DOHH2 (cell line): ENCODE data around the gene DGKZ.

Experiments used
- H3F3A ChIP-seq: fragments of 200-600 bp; sonication (generic), shearing (Covaris generic); 2 replicates; pipeline ENCODE4 v1.6.0; 2016; ENCODE audit warnings: antibody characterized with exemption, mild to moderate bottlenecking; ENCODE audit not compliant: control insufficient read depth, insufficient read depth
- H3K27ac ChIP-seq: fragments of 200-600 bp; sonication (generic); 2 replicates; pipeline ENCODE4 v1.5.1; 2014; ENCODE audit warnings: low read depth, mild to moderate bottlenecking, low read length, moderate library complexity
- H3K27me3 ChIP-seq: fragments of 200-600 bp; sonication (generic); 2 replicates; pipeline ENCODE4 v1.6.1; 2014; ENCODE audit warnings: mild to moderate bottlenecking, low read length, mixed read lengths; ENCODE audit not compliant: control insufficient read depth
- H3K36me3 ChIP-seq: fragments of 200-600 bp; sonication (generic); 2 replicates; pipeline ENCODE4 v1.6.1; 2014; ENCODE audit warnings: mild to moderate bottlenecking, low read length, moderate library complexity, mixed read lengths; ENCODE audit not compliant: control insufficient read depth
- H3K4me1 ChIP-seq: fragments of 200-600 bp; sonication (generic); 2 replicates; pipeline ENCODE4 v1.6.1; 2014; ENCODE audit warnings: mild to moderate bottlenecking, low read length, mixed read lengths; ENCODE audit not compliant: control insufficient read depth
- H3K4me2 ChIP-seq: fragments of 200-600 bp; sonication (generic); 2 replicates; pipeline ENCODE4 v1.6.0; 2014; ENCODE audit warnings: mild to moderate bottlenecking, low read length, moderate library complexity
- H3K4me3 ChIP-seq: fragments of 200-600 bp; sonication (generic); 2 replicates; pipeline ENCODE4 v1.5.1; 2014; ENCODE audit warnings: mild to moderate bottlenecking, low read length, mixed read lengths
- H3K79me2 ChIP-seq: fragments of 200-600 bp; sonication (generic); 2 replicates; pipeline ENCODE4 v1.6.1; 2014; ENCODE audit warnings: mild to moderate bottlenecking, low read length, mixed read lengths; ENCODE audit not compliant: control insufficient read depth
- H3K9me2 ChIP-seq: fragments of 200-600 bp; sonication (generic); replicated peaks from 2 replicates; pipeline ENCODE4 v1.6.1; 2014; ENCODE audit warnings: mild to moderate bottlenecking, low read length, mixed read lengths; ENCODE audit not compliant: control insufficient read depth
- H3K9me3 ChIP-seq: fragments of 200-600 bp; sonication (generic); 2 replicates; pipeline ENCODE4 v1.6.1; 2014; ENCODE audit warnings: antibody characterized with exemption, low read length, mixed read lengths; ENCODE audit not compliant: control insufficient read depth, insufficient read depth
- H4K20me1 ChIP-seq: fragments of 200-600 bp; sonication (generic); 2 replicates; pipeline ENCODE4 v1.6.0; 2014; ENCODE audit warnings: low read depth, mild to moderate bottlenecking, antibody characterized with exemption, low read length, moderate library complexity; ENCODE audit not compliant: control insufficient read depth, insufficient read depth
- EZH2phosphoT487 ChIP-seq: fragments of 200-600 bp; sonication (generic); IDR thresholded peaks from 2 replicates; pipeline ENCODE4 v1.6.1; 2017; ENCODE audit warnings: borderline replicate concordance, mild to moderate bottlenecking, antibody characterized with exemption, low read length, moderate library complexity, mixed read lengths
- TF ChIP-seq, protein P1 (sequence below): fragments of 200-600 bp; sonication (generic); IDR thresholded peaks from one replicate; pipeline ENCODE4 v1.5.1; 2014; ENCODE audit warnings: antibody characterized with exemption, mild to moderate bottlenecking, low read depth, low read length; ENCODE audit not compliant: poor library complexity, severe bottlenecking

Gene DGKZ

DNA sequence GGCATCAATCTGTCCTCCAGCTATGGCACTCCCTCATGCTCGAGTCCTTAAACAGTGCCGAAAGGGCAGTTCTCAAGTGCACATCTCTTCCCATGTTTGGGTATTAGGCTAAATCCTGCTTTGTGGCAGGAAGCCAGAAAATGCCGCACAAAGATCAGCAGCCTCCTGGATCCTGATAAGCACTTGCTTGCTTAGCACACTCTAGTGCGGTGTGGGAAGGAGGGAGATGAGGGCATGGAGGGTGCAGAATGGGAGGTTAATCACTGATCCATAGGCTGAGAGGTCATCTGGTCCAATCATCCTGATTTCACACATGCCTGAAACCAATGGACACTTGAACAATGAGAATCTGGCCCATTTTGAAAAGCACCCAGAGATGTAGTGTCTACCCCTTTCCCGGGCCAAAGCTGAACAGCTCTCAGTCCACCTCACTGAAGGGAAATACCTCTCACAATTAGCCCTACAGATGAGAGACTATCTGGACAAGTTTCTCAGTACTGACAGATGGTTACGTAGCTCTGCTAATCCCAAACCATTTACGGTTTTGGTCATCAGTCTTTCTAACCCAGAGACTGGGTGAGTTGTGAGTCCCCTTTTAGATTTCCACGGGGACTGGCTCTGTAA lies 74.1 kb downstream of the DGKZ start:
- Histone ChIP-seq H3K36me3 (peaks cover 1% of the 10 kb centered on the region), H3K27me3 (no peaks in the 10 kb centered on the region), H3K9me2 (no peaks in the 10 kb centered on the region), H3K4me2 (no peak overlapping the region), H3K4me3 (no peak overlapping the region), H3K9me3 (no peaks in the 10 kb centered on the region), H3F3A (no peaks in the 10 kb centered on the region), H3K27ac (no peak overlapping the region), H4K20me1 (no peaks in the 10 kb centered on the region), H3K79me2 (no peaks in the 10 kb centered on the region), H3K4me1 (no peaks in the 10 kb centered on the region)
- no peak for TF ChIP-seq EZH2phosphoT487

DNA sequence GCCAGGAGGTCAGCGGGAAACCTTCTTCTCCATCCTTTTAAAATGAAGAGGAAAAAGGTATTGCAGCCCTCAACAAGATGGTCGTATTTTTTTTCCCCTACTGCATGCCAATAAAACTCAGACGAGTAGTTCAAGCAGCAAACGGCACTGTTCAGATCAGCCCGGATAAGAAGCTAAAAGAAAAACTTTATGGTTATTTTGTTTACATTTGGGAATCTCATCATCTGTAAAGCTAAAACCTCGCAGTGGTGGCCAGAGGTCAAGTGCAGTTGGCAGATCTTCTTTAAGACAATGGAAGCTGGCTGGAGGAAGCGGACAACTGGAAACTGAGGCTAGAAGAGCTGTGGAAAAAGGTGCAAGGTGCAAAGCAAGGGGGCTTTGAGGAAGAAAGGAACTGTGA lies 75.3 kb downstream of the DGKZ start:
- H3K36me3 ChIP-seq: no peaks in the 10 kb centered on the region; the same call in 1 of the 2 replicates
- no peaks in the 10 kb centered on the region for H3F3A ChIP-seq
- H3K79me2 ChIP-seq: no peaks in the 10 kb centered on the region
- no peaks in the 10 kb centered on the region for H3K4me1 ChIP-seq
- H3K4me2 ChIP-seq: no peak overlapping the region
- H4K20me1 ChIP-seq: no peaks in the 10 kb centered on the region
- TF ChIP-seq, protein P1, sequence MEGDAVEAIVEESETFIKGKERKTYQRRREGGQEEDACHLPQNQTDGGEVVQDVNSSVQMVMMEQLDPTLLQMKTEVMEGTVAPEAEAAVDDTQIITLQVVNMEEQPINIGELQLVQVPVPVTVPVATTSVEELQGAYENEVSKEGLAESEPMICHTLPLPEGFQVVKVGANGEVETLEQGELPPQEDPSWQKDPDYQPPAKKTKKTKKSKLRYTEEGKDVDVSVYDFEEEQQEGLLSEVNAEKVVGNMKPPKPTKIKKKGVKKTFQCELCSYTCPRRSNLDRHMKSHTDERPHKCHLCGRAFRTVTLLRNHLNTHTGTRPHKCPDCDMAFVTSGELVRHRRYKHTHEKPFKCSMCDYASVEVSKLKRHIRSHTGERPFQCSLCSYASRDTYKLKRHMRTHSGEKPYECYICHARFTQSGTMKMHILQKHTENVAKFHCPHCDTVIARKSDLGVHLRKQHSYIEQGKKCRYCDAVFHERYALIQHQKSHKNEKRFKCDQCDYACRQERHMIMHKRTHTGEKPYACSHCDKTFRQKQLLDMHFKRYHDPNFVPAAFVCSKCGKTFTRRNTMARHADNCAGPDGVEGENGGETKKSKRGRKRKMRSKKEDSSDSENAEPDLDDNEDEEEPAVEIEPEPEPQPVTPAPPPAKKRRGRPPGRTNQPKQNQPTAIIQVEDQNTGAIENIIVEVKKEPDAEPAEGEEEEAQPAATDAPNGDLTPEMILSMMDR: no peak
- TF ChIP-seq EZH2phosphoT487: no peak
- no peaks in the 10 kb centered on the region for H3K9me3 ChIP-seq
- no peak overlapping the region for H3K4me3 ChIP-seq
- H3K27me3 ChIP-seq: no peaks in the 10 kb centered on the region
- no peak overlapping the region for H3K27ac ChIP-seq
- no peaks in the 10 kb centered on the region for H3K9me2 ChIP-seq

DNA sequence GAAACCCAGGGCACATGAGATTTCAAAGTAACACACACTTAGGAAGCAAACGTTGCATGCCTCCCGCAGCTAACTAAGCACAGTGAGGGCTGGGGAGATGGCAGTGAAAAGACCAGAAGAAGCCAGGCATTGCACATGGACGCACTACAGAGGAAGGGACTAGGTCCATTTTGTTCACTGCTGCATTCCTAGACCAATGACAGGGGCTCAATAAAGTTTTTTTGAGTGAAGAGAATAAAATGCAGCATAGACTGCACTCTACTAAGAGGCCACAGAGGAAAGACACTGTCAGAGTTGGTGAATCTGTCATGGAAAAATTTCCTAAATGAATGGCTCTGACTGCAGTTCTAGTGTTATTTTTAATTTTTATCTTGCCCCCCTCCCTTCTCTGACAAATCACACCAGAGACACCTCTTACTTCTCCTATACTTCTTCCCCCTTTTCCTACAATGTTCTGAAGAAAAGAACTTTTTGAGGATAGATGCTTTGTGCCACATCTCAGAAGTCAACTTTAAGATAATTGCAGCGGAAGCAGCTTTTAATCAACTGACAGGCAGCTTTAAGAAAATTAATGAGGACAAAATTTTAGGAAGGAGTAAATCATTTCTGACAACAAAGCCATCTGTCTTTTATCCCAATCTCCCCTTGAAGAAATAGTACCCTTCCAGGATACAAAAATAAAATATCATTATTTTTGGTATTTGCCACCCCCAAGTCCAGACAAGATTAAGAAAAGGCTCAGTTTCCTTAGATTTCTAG lies 79.1 kb downstream of the DGKZ start:
- H3K79me2 ChIP-seq: no peaks in the 10 kb centered on the region
- no peak for TF ChIP-seq EZH2phosphoT487
- TF ChIP-seq, protein P1: no peak
- no peaks in the 10 kb centered on the region for H3K4me1 ChIP-seq
- H3K9me3 ChIP-seq: no peaks in the 10 kb centered on the region
- no peaks in the 10 kb centered on the region for H3K27me3 ChIP-seq
- H3K36me3 ChIP-seq: peaks cover 5% of the 10 kb centered on the region; the same call in 1 of the 2 replicates
- no peak overlapping the region for H3K4me3 ChIP-seq
- no peaks in the 10 kb centered on the region for H3K9me2 ChIP-seq
- H4K20me1 ChIP-seq: no peaks in the 10 kb centered on the region
- no peak overlapping the region for H3K4me2 ChIP-seq
- H3F3A ChIP-seq: no peaks in the 10 kb centered on the region
- H3K27ac ChIP-seq: no peak overlapping the region

DNA sequence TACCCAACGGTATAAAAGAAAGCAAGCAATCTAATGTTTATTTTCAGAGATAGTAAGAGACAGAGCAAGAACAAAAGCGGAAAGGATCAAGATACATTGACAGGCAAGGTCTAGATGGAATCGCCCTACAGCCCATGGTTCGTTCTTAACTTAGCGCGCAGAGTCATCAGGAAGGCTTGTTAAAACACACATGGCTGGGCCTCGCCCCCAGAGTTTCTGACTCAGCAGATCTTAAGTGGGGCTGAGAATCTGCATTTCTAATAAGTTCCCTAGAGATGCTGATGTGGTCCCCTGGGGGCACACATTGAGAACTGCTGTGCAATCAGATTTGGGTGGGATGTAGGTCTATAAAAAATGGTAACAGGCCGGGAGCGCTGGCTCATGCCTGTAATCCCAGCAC lies 80.1 kb downstream of the DGKZ start:
- Histone ChIP-seq H3K27ac (no peak overlapping the region), H4K20me1 (no peaks in the 10 kb centered on the region), H3K4me3 (no peak overlapping the region), H3K4me1 (no peaks in the 10 kb centered on the region), H3K27me3 (no peaks in the 10 kb centered on the region), H3K36me3 (peaks cover 8% of the 10 kb centered on the region), H3K9me2 (no peaks in the 10 kb centered on the region), H3K9me3 (no peaks in the 10 kb centered on the region), H3K4me2 (no peak overlapping the region), H3K79me2 (no peaks in the 10 kb centered on the region), H3F3A (no peaks in the 10 kb centered on the region)
- TF ChIP-seq, protein P1: no peak
- TF ChIP-seq EZH2phosphoT487: no peak
